Kidney (tissue), 14 donors: ENCODE measurements around the gene MPHOSPH9. TPM values are rescaled to one million over a fixed set of nuclear protein-coding genes. Genes with fewer than 3 reads are reported as not detected.

Experiments used
- DNase-seq, 5 donors: peaks; one replicate each; pipeline ENCODE4 v3.0.0-alpha.2; 2013 to 2020
- FAIRE-seq: peaks from 2 replicates; lab custom pipeline; 2012; peaks lifted over from hg19 to GRCh38; lab: Jason Lieb, UNC
- H3K27ac ChIP-seq, 2 donors: one replicate each; pipeline ENCODE4 v1.7.0; 2013; ENCODE audit warnings: low read depth in 2 of 2, low read length in 2 of 2, inconsistent platforms in 1 of 2
- H3K27me3 ChIP-seq: one replicate; pipeline ENCODE4 v1.7.1; 2013; ENCODE audit warnings: low read length, inconsistent platforms; ENCODE audit not compliant: control insufficient read depth, insufficient read depth
- H3K36me3 ChIP-seq, 3 donors: one replicate each; pipeline versions ENCODE4 v1.7.0 to v1.7.1; 2013; ENCODE audit warnings: low read length in 3 of 3, control low read depth in 1 of 3, inconsistent platforms in 1 of 3; ENCODE audit not compliant: insufficient read depth in 3 of 3, control insufficient read depth in 2 of 3
- H3K4me1 ChIP-seq, 3 donors: one replicate each; pipeline versions ENCODE4 v1.7.0 to v1.7.1; 2013; ENCODE audit warnings: low read length in 3 of 3, inconsistent platforms in 1 of 3, low read depth in 1 of 3; ENCODE audit not compliant: control insufficient read depth in 2 of 3, insufficient read depth in 2 of 3
- H3K4me3 ChIP-seq, 3 donors: one replicate each; pipeline versions ENCODE4 v1.7.0 to v1.8.1; 2013; ENCODE audit warnings: low read length in 3 of 3, control low read depth in 1 of 3, inconsistent platforms in 1 of 3
- H3K9ac ChIP-seq, 3 donors: one replicate each; pipeline versions ENCODE4 v1.7.0 to v1.7.1; 2013; ENCODE audit warnings: low read length in 3 of 3, control low read depth in 1 of 3, inconsistent platforms in 1 of 3
- H3K9me3 ChIP-seq, 3 donors: one replicate each; pipeline versions ENCODE4 v1.7.0 to v1.7.1; 2013; ENCODE audit warnings: low read length in 3 of 3, control low read depth in 1 of 3, inconsistent platforms in 1 of 3; ENCODE audit not compliant: control insufficient read depth in 2 of 3, insufficient read depth in 1 of 3
- intact Hi-C: fragments of 100-400 bp; cut with DNase I; formaldehyde crosslinking; loops from one replicate; pipeline ENCODE4 v1.11.1; 2022
- polyA plus RNA-seq: library from polyadenylated mRNA; stranded (reverse); fragments of 350-450 nt; fragmentation: Illumina TruSeq; extraction: RNeasy Lipid Tissue Mini Kit (QIAGEN cat#74804); gene quantifications from one replicate; pipeline ENCODE4 v1.2.3, GENCODE V29; 2014; ENCODE audit warnings: low read depth, low replicate concordance; ENCODE audit not compliant: insufficient read depth
- total RNA-seq: library from RNA; stranded (reverse); fragmentation: NEBNext Ultra II Directional; extraction: Animal tissue kit (Norgen Biotek cat#: 25700); gene quantifications from one replicate; pipeline ENCODE4 v1.2.1, GENCODE V29; 2021
- TF ChIP-seq, protein P1 (sequence below): IDR thresholded peaks from 3 replicates; pipeline ENCODE4 v1.5.1; 2012; ENCODE audit warnings: mild to moderate bottlenecking, moderate library complexity, borderline replicate concordance; ENCODE audit not compliant: insufficient read depth; ENCODE audit errors: extremely low read depth
- donor health status: control.
- donor health status: control.
- donor health status: control.
- donor health status: control.
- donor health status: control.
- donor health status: DM: yes; HTN: yes; CAD: no.
- donor health status: Normal renal cell carcinoma (clear cell type).

MPHOSPH9 gene
- total and polyA plus RNA-seq, 2 donors from 2014 or later: 7.2 to 25.2 TPM

DNA sequence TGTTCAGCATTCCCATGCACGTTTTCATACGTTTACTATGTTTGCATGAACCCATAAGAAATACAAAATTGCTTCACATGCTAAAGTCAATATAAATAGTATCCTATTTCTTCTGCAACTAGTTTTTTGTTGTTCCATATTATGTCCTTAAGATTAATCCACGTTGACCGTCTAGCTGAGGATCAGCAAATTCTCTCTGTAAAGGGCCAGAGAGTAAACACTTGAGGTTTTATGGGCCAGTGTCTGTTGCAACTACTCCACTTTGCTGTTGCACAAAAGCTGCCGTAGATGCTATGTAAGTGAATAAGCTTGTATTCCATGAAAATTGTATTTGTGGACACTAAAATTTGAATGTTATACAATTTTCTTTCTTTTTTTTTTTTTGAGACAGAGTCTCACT is 61.0 kb downstream of the MPHOSPH9 start:
- no peak overlapping the region for H3K27ac ChIP-seq
- FAIRE-seq: no peak
- no peaks in the 10 kb centered on the region for H3K27me3 ChIP-seq
- peaks cover 0 to 7% (median 3%) of the 10 kb centered on the region in 3 donors for H3K4me1 ChIP-seq
- no peak for DNase-seq
- H3K9ac ChIP-seq: no peak overlapping the region
- H3K36me3 ChIP-seq: peaks cover 0 to 3% (median 0%) of the 10 kb centered on the region in 3 donors
- no peaks in the 10 kb centered on the region for H3K9me3 ChIP-seq
- TF ChIP-seq, protein P1, sequence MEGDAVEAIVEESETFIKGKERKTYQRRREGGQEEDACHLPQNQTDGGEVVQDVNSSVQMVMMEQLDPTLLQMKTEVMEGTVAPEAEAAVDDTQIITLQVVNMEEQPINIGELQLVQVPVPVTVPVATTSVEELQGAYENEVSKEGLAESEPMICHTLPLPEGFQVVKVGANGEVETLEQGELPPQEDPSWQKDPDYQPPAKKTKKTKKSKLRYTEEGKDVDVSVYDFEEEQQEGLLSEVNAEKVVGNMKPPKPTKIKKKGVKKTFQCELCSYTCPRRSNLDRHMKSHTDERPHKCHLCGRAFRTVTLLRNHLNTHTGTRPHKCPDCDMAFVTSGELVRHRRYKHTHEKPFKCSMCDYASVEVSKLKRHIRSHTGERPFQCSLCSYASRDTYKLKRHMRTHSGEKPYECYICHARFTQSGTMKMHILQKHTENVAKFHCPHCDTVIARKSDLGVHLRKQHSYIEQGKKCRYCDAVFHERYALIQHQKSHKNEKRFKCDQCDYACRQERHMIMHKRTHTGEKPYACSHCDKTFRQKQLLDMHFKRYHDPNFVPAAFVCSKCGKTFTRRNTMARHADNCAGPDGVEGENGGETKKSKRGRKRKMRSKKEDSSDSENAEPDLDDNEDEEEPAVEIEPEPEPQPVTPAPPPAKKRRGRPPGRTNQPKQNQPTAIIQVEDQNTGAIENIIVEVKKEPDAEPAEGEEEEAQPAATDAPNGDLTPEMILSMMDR: no peak
- no peak overlapping the region for H3K4me3 ChIP-seq
- intact Hi-C loops: no loop called here

- intact Hi-C loops: no loop called here
- Histone ChIP-seq H3K36me3 (no peaks in the 10 kb centered on the region), H3K9me3 (no peaks in the 10 kb centered on the region), H3K4me1 (peaks cover 0 to 33% (median 21%) of the 10 kb centered on the region in 3 donors), H3K4me3 (no peak overlapping the region), H3K27ac (peak overlapping the region; percentile 9 to 48), H3K9ac (no peak overlapping the region), H3K27me3 (no peaks in the 10 kb centered on the region)
- TF ChIP-seq, protein P1: no peak
- DNase-seq (no peak), FAIRE-seq (no peak)
These were observed 65.6 kb downstream of the MPHOSPH9 start for GRCh38 chr12:123167329-123167728.

- TF ChIP-seq, protein P1: no peak
- no peaks in the 10 kb centered on the region for H3K9me3 ChIP-seq
- peak overlapping the region; percentile 68 to 73 for H3K27ac ChIP-seq
- no peaks in the 10 kb centered on the region for H3K27me3 ChIP-seq
- no peaks in the 10 kb centered on the region for H3K36me3 ChIP-seq
- no peak for FAIRE-seq
- H3K4me3 ChIP-seq: peak overlapping the region in 1 of 3 donors; percentile 5
- intact Hi-C loops: no loop called here
- peaks cover 0 to 43% (median 21%) of the 10 kb centered on the region in 3 donors for H3K4me1 ChIP-seq
- no peak for DNase-seq
- peak overlapping the region in 1 of 3 donors; percentile 21 for H3K9ac ChIP-seq
These were observed 67.4 kb downstream of the MPHOSPH9 start for GRCh38 chr12:123165537-123165936.
